Measurements from ENCODE around the gene MAST4.
"Not testable (repeated sequence)": the region's sequence is repeated elsewhere in the genome, so short reads cannot be mapped to it uniquely, and the experiment has no call there.

Gene MAST4

DNA sequence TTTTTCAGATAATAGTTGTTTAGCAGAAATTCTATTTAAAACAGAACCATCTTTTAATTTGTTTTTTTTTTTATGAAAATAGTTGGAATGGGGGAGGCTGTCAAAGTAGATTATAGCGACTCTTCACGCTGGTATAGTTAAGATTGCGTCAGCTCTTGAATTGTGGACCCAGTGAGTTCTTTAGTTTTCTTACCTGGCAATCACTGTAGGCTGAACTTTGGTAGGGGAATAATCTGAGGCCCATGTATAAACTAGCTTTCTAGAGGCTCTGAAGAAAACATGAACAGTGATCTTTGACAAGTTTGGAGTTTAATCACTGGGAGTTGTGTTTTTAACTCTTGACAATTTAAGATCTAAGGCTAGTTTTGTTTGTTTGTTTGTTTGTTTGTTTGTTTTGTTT lies 519.6 kb downstream of the MAST4 start:
- WGBS (ENCODE audit: insufficient coverage) = 100% methylated on average over 3 of the region's 3 CpGs
- peaks cover 18 to 48% (median 21%) of the 10 kb centered on the region in 4 experiments for H3K36me3 ChIP-seq (ENCODE audit: control insufficient read depth in 4 of 4, insufficient read depth in 4 of 4, low read length in 3 of 4)
- CTCF ChIA-PET = no interaction called here
- POLR2A ChIA-PET = no interaction called here
- H3K4me1 ChIP-seq (ENCODE audit: control extremely low read depth in 1 of 4, control insufficient read depth in 4 of 4, insufficient read depth in 4 of 4, low read length in 3 of 4) = no peaks in the 10 kb centered on the region
- no peaks in the 10 kb centered on the region for H3K27me3 ChIP-seq (replicated peaks in 2 of 5; ENCODE audit: control insufficient read depth in 4 of 5, insufficient read depth in 5 of 5, low read length in 4 of 5)
- H3K9me3 ChIP-seq (ENCODE audit: control extremely low read depth in 1 of 5, control insufficient read depth in 4 of 5, insufficient read depth in 2 of 5, low read depth in 1 of 5, low read length in 4 of 5) = no peaks in the 10 kb centered on the region
- no peak overlapping the region for H3K4me3 ChIP-seq (ENCODE audit: control insufficient read depth in 1 of 7, extremely low read depth in 1 of 7, insufficient read depth in 4 of 7, low read depth in 2 of 7, low read length in 6 of 7)
- DNase-seq = no peak
- no peak overlapping the region for H3K27ac ChIP-seq (ENCODE audit: insufficient read depth in 1 of 2, low read depth in 1 of 2, low read length in 2 of 2, poor library complexity in 1 of 2, severe bottlenecking in 2 of 2)

DNA sequence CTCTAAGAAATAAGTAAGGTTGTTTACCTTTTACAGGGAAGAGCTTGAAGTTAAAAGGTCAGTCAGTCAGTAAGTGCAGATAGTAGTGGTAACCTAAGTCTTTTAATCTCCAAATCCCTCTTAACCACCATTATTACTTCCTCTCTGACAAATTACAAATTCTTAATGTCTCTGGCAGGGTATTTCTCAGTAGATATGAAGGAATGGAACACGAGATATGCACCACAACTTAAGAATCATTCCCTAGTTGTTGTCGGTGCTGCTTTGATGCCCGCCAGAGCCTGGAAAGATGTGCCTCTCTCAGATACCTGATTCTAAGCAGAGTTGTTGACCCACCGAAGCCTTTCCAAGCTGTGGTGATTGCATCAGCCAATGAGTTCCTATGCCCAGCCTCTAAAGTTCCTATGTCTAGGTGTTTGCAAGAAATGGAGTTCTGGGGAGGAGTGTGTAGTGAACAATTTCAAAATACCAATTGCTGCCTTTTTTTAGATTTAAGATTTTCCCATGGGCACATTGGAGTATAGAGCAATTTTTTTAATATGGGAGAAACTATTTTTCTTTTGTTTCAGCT lies 521.9 kb downstream of the MAST4 start:
- H3K27ac ChIP-seq (ENCODE audit: insufficient read depth in 1 of 2, low read depth in 1 of 2, low read length in 2 of 2, poor library complexity in 1 of 2, severe bottlenecking in 2 of 2) = no peak overlapping the region
- no peaks in the 10 kb centered on the region for H3K9me3 ChIP-seq (ENCODE audit: control extremely low read depth in 1 of 5, control insufficient read depth in 4 of 5, insufficient read depth in 2 of 5, low read depth in 1 of 5, low read length in 4 of 5)
- WGBS (ENCODE audit: insufficient coverage) = 94% methylated on average over 3 of the region's 4 CpGs
- H3K4me1 ChIP-seq (ENCODE audit: control extremely low read depth in 1 of 4, control insufficient read depth in 4 of 4, insufficient read depth in 4 of 4, low read length in 3 of 4) = no peaks in the 10 kb centered on the region
- CTCF ChIA-PET = interaction anchor here (0.7 to 0.9 kb wide), 2 partner anchors 11 to 17 kb away, joined by 3 to 4 read pairs; no protein-coding TSS in a partner anchor
- POLR2A ChIA-PET = no interaction called here
- H3K4me3 ChIP-seq (ENCODE audit: control insufficient read depth in 1 of 7, extremely low read depth in 1 of 7, insufficient read depth in 4 of 7, low read depth in 2 of 7, low read length in 6 of 7) = no peak overlapping the region
- H3K27me3 ChIP-seq (replicated peaks in 2 of 5; ENCODE audit: control insufficient read depth in 4 of 5, insufficient read depth in 5 of 5, low read length in 4 of 5) = no peaks in the 10 kb centered on the region
- peaks cover 14 to 54% (median 18%) of the 10 kb centered on the region in 4 experiments for H3K36me3 ChIP-seq (ENCODE audit: control insufficient read depth in 4 of 4, insufficient read depth in 4 of 4, low read length in 3 of 4)
- DNase-seq = peak in 2 of 3 donors; percentile 17 to 44

DNA sequence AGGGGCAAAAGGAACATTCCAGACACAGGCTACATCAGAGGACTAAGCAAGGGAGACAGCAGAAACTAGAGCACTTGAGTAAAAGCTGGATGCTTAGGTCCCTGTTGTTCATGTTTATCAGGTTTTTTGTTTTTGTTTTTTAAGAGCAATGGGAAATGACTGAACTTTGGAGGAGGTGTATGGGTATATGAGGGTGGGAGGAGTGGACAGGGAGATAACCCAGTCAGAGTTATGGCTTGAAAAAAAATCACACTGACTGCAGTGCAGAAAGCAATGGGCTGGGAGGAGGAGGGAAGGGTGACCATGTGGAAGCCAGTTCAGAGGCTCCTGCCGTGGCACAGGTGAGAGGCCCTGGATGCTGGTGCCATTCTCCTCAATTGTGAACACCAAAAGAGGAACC lies 522.8 kb downstream of the MAST4 start:
- Histone ChIP-seq H3K9me3 (ENCODE audit: control extremely low read depth in 1 of 5, control insufficient read depth in 4 of 5, insufficient read depth in 2 of 5, low read depth in 1 of 5, low read length in 4 of 5) (no peaks in the 10 kb centered on the region), H3K36me3 (ENCODE audit: control insufficient read depth in 4 of 4, insufficient read depth in 4 of 4, low read length in 3 of 4) (peaks cover 14 to 56% (median 20%) of the 10 kb centered on the region in 4 experiments), H3K4me1 (ENCODE audit: control extremely low read depth in 1 of 4, control insufficient read depth in 4 of 4, insufficient read depth in 4 of 4, low read length in 3 of 4) (no peaks in the 10 kb centered on the region), H3K27ac (ENCODE audit: insufficient read depth in 1 of 2, low read depth in 1 of 2, low read length in 2 of 2, poor library complexity in 1 of 2, severe bottlenecking in 2 of 2) (no peak overlapping the region), H3K4me3 (ENCODE audit: control insufficient read depth in 1 of 7, extremely low read depth in 1 of 7, insufficient read depth in 4 of 7, low read depth in 2 of 7, low read length in 6 of 7) (no peak overlapping the region), H3K27me3 (replicated peaks in 2 of 5; ENCODE audit: control insufficient read depth in 4 of 5, insufficient read depth in 5 of 5, low read length in 4 of 5) (no peaks in the 10 kb centered on the region)
- POLR2A ChIA-PET = interaction anchor here (0.6 kb wide), 1 partner anchor 118 kb away, joined by 3 read pairs; no protein-coding TSS in a partner anchor
- 100% methylated on average over 1 of the region's 1 CpG for WGBS (ENCODE audit: insufficient coverage)
- CTCF ChIA-PET = interaction anchor here (0.7 to 0.9 kb wide), 3 partner anchors 12 to 127 kb away, joined by 3 to 4 read pairs (median 3); no protein-coding TSS in a partner anchor
- no peak for DNase-seq

GRCh38 chr5:67120032-67120431 lies 523.8 kb downstream of the MAST4 start:
- CTCF ChIA-PET = interaction anchor here (0.9 to 1.3 kb wide), 5 partner anchors 10 to 133 kb away, joined by 3 to 4 read pairs (median 3); no protein-coding TSS in a partner anchor
- Histone ChIP-seq H3K36me3 (ENCODE audit: control insufficient read depth in 4 of 4, insufficient read depth in 4 of 4, low read length in 3 of 4) (peaks cover 12 to 55% (median 17%) of the 10 kb centered on the region in 4 experiments), H3K4me1 (ENCODE audit: control extremely low read depth in 1 of 4, control insufficient read depth in 4 of 4, insufficient read depth in 4 of 4, low read length in 3 of 4) (no peaks in the 10 kb centered on the region), H3K9me3 (ENCODE audit: control extremely low read depth in 1 of 5, control insufficient read depth in 4 of 5, insufficient read depth in 2 of 5, low read depth in 1 of 5, low read length in 4 of 5) (no peaks in the 10 kb centered on the region), H3K27ac (ENCODE audit: insufficient read depth in 1 of 2, low read depth in 1 of 2, low read length in 2 of 2, poor library complexity in 1 of 2, severe bottlenecking in 2 of 2) (no peak overlapping the region), H3K27me3 (replicated peaks in 2 of 5; ENCODE audit: control insufficient read depth in 4 of 5, insufficient read depth in 5 of 5, low read length in 4 of 5) (no peaks in the 10 kb centered on the region), H3K4me3 (ENCODE audit: control insufficient read depth in 1 of 7, extremely low read depth in 1 of 7, insufficient read depth in 4 of 7, low read depth in 2 of 7, low read length in 6 of 7) (no peak overlapping the region)
- POLR2A ChIA-PET = no interaction called here
- no peak for DNase-seq

GRCh38 chr5:67123819-67124218 lies 527.6 kb downstream of the MAST4 start:
- peak overlapping the region in 1 of 2 experiments; percentile 9 for H3K27ac ChIP-seq (ENCODE audit: insufficient read depth in 1 of 2, low read depth in 1 of 2, low read length in 2 of 2, poor library complexity in 1 of 2, severe bottlenecking in 2 of 2)
- H3K27me3 ChIP-seq (replicated peaks in 2 of 5; ENCODE audit: control insufficient read depth in 4 of 5, insufficient read depth in 5 of 5, low read length in 4 of 5) = no peaks in the 10 kb centered on the region
- WGBS (ENCODE audit: insufficient coverage) = 100% methylated on average over 6 of the region's 7 CpGs
- H3K4me1 ChIP-seq (ENCODE audit: control extremely low read depth in 1 of 4, control insufficient read depth in 4 of 4, insufficient read depth in 4 of 4, low read length in 3 of 4) = no peaks in the 10 kb centered on the region
- peaks cover 12 to 55% (median 14%) of the 10 kb centered on the region in 4 experiments for H3K36me3 ChIP-seq (ENCODE audit: control insufficient read depth in 4 of 4, insufficient read depth in 4 of 4, low read length in 3 of 4)
- CTCF ChIA-PET = no interaction called here
- DNase-seq = no peak
- no peaks in the 10 kb centered on the region for H3K9me3 ChIP-seq (ENCODE audit: control extremely low read depth in 1 of 5, control insufficient read depth in 4 of 5, insufficient read depth in 2 of 5, low read depth in 1 of 5, low read length in 4 of 5)
- no peak overlapping the region for H3K4me3 ChIP-seq (ENCODE audit: control insufficient read depth in 1 of 7, extremely low read depth in 1 of 7, insufficient read depth in 4 of 7, low read depth in 2 of 7, low read length in 6 of 7)
- POLR2A ChIA-PET = no interaction called here

DNA sequence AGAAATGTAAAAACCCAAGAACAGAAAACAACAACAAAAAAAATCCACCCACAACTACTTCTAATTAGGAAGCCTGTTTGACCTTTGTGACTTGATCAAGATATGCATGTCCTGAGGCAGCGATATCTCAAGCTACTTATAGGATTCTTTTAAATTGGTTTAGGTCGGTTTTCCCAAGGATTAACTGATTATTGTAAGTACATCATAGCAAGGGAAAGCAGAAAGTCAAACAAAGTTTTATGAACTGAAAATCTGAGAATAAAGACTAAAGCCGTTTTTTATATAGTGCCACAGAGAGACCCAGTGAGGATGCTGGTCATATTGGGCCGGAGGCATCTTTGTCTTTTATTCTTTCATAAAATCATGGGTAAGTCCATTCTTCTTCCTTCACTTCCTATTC lies 528.4 kb downstream of the MAST4 start:
- CTCF ChIA-PET = no interaction called here
- Histone ChIP-seq H3K27ac (ENCODE audit: insufficient read depth in 1 of 2, low read depth in 1 of 2, low read length in 2 of 2, poor library complexity in 1 of 2, severe bottlenecking in 2 of 2) (peak overlapping the region in 1 of 2 experiments; percentile 9), H3K36me3 (ENCODE audit: control insufficient read depth in 4 of 4, insufficient read depth in 4 of 4, low read length in 3 of 4) (peaks cover 8 to 48% (median 12%) of the 10 kb centered on the region in 4 experiments), H3K4me3 (ENCODE audit: control insufficient read depth in 1 of 7, extremely low read depth in 1 of 7, insufficient read depth in 4 of 7, low read depth in 2 of 7, low read length in 6 of 7) (no peak overlapping the region), H3K9me3 (ENCODE audit: control extremely low read depth in 1 of 5, control insufficient read depth in 4 of 5, insufficient read depth in 2 of 5, low read depth in 1 of 5, low read length in 4 of 5) (no peaks in the 10 kb centered on the region), H3K4me1 (ENCODE audit: control extremely low read depth in 1 of 4, control insufficient read depth in 4 of 4, insufficient read depth in 4 of 4, low read length in 3 of 4) (no peaks in the 10 kb centered on the region), H3K27me3 (replicated peaks in 2 of 5; ENCODE audit: control insufficient read depth in 4 of 5, insufficient read depth in 5 of 5, low read length in 4 of 5) (no peaks in the 10 kb centered on the region)
- POLR2A ChIA-PET = interaction anchor here (0.6 kb wide), 1 partner anchor 107 kb away, joined by 3 read pairs; no protein-coding TSS in a partner anchor
- DNase-seq = no peak
- WGBS (ENCODE audit: insufficient coverage) = 100% methylated on average over 2 of the region's 4 CpGs

- peaks cover 5 to 35% (median 11%) of the 10 kb centered on the region in 4 experiments for H3K36me3 ChIP-seq (ENCODE audit: control insufficient read depth in 4 of 4, insufficient read depth in 4 of 4, low read length in 3 of 4)
- WGBS (ENCODE audit: insufficient coverage) = 79% methylated on average over 4 of the region's 5 CpGs
- H3K4me3 ChIP-seq (ENCODE audit: control insufficient read depth in 1 of 7, extremely low read depth in 1 of 7, insufficient read depth in 4 of 7, low read depth in 2 of 7, low read length in 6 of 7); H3K9me3 ChIP-seq (ENCODE audit: control extremely low read depth in 1 of 5, control insufficient read depth in 4 of 5, insufficient read depth in 2 of 5, low read depth in 1 of 5, low read length in 4 of 5); H3K27ac ChIP-seq (ENCODE audit: insufficient read depth in 1 of 2, low read depth in 1 of 2, low read length in 2 of 2, poor library complexity in 1 of 2, severe bottlenecking in 2 of 2); H3K4me1 ChIP-seq (ENCODE audit: control extremely low read depth in 1 of 4, control insufficient read depth in 4 of 4, insufficient read depth in 4 of 4, low read length in 3 of 4); POLR2A ChIA-PET; CTCF ChIA-PET; H3K27me3 ChIP-seq (replicated peaks in 2 of 5; ENCODE audit: control insufficient read depth in 4 of 5, insufficient read depth in 5 of 5, low read length in 4 of 5): not testable (repeated sequence)
- DNase-seq = peak in 1 of 3 donors; percentile 9
These were observed 531.2 kb downstream of the MAST4 start for GRCh38 chr5:67127347-67127895.
